T follicular helper cell (primary cell): Measurements from ENCODE around the gene NAPEPLD.
A peak's percentile ranks its signal among the peaks of the same experiment; 100 is the strongest.
"Not testable (repeated sequence)": the region's sequence is repeated elsewhere in the genome, so short reads cannot be mapped to it uniquely, and the experiment has no call there.

Source experiments
- DNase-seq: peaks from one replicate; pipeline ENCODE4 v3.0.0-alpha.2; 2020; ENCODE audit warnings: low read depth
- total RNA-seq, 2 experiments: gene quantifications; one replicate each; lab custom pipeline; 2026; lab: John Stamatoyannopoulos, UW

The NAPEPLD gene
- 4.5 to 11.3 reads per million in 2 experiments for total RNA-seq

DNA sequence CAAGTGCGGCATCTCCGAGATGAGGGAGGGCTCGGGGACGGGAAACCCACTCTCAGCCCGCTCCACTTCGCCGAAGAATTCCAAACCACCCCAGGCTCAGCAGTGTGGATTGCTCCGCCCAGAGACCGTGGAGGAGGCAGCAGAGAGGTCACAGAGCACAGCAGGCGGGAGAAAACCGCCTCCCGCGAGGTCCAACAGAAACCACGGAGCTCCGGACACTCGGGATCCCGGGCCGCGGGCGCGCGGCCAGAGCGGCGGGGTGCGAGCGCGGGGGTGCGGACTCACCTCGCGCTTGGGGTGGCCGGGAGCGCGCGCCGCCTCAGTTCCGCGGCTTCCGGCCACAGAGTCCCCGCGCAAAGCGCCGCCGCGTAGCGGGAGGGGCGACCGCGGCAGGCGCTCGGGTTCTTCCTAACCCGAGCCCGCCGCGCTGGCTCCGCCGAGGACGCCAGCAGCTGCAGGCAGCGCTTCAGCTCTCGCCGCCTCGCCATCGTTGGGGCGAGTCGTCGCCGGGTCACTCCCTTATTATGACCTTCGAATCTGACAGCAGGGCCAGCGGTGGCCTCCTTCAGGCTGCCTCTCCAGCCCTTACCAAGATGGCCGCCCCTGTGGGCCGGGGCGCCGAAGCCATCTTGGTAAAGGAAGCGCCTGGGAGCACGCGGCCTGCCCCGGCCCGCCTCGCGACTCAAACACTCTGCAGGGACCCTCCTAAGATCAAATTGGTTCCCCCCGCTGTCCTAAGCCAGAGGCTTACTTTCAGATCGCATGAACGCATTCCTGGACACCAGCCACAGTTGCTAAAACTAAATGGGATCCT lies at the start of gene NAPEPLD:
Gene NAPEPLD (minus strand): TSS at position 106 of the 814 bp plus-strand sequence. CDS start 20,323 bp downstream, outside the sequence.
- peak; percentile 54 for DNase-seq

GRCh38 chr7:103198079-103198478 lies 49.2 kb upstream of the NAPEPLD start:
- not testable (repeated sequence) for DNase-seq

DNA sequence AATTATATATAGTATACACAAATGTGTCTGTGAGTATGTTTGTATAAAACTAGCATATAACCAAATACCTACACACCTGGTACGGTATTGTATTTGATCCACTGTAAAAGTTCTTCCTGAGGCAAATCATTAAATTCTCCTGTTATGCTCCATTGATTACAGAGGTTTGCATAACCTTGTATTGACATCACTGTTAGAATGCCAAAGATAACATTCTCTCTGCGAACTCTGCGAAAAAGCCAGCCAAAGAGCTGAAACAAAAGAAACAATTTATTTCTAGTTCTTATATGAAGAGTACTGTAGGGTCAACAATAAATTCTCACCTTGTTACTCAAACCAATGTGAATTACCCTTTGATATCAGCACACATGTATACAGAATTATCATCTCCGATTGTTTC lies 46.5 kb upstream of the NAPEPLD start:
- not testable (repeated sequence) for DNase-seq

- DNase-seq, result not testable (repeated sequence)
Observed at GRCh38 chr7:103172415-103173146, 23.7 kb upstream of the NAPEPLD start.

GRCh38 chr7:103171695-103172414 lies 23.0 kb upstream of the NAPEPLD start:
- not testable (repeated sequence) for DNase-seq

- not testable (repeated sequence) for DNase-seq
Observed at GRCh38 chr7:103166921-103167544, 18.1 kb upstream of the NAPEPLD start.

- not testable (repeated sequence) for DNase-seq
Observed at GRCh38 chr7:103163087-103163825, 14.4 kb upstream of the NAPEPLD start.

DNA sequence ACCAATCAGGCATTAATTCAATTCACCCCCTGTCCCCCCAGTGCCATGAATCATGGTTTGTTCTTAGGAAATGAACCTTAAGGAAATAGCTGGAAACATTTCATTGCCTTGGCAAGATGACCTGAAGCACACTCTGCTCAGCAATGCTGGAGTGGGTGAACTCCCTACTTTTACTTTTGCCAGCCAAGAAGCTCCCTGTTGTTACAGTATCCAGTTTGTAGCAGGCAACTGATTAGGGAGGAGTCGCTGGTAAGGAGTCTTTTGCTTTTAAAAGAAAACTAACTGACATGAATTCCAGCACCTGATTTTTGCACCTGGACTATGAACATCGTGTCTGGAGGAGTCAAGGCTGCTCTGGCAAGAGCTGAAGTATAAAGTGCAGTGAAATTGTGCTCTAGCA lies 13.7 kb upstream of the NAPEPLD start:
- DNase-seq, result not testable (repeated sequence)

GRCh38 chr7:103161998-103162616 lies 13.2 kb upstream of the NAPEPLD start:
- not testable (repeated sequence) for DNase-seq

- DNase-seq, result not testable (repeated sequence)
Observed at GRCh38 chr7:103159072-103159471, 10.2 kb upstream of the NAPEPLD start.

DNA sequence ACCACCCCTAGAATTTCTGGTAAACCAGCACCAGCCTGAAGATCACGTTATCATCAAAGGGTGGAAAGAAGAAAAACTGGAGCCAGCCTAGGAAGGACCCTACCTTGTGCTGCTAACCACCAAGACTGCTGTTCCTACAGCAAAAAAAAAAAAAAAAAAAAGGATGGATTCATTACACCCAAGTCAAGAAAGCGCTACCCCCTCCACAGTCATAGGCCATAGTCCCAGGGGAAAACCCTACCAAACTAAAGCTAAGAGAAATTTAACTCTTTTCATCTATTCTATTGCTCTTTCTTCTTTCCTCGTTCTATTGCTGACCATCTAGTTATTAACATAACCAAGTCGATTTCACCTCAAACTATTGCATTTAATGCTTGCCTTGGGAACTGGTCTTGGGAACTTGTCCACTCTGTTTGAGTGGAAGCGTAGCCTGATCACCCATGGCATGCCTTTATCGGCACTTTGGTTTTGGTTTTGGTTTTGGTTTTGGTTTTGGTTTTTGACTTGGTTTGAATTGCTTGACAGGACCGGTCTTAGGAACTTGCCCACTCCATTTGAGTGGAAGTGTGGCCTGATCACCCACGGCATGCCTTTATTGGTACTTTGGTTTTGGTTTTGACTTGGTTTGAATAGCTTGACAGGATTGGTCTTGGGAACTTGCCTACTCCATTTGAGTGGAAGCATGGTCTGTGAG lies 6.6 kb upstream of the NAPEPLD start:
- not testable (repeated sequence) for DNase-seq

- no peak for DNase-seq
Observed at GRCh38 chr7:103154042-103154441, 5.1 kb upstream of the NAPEPLD start.

DNA sequence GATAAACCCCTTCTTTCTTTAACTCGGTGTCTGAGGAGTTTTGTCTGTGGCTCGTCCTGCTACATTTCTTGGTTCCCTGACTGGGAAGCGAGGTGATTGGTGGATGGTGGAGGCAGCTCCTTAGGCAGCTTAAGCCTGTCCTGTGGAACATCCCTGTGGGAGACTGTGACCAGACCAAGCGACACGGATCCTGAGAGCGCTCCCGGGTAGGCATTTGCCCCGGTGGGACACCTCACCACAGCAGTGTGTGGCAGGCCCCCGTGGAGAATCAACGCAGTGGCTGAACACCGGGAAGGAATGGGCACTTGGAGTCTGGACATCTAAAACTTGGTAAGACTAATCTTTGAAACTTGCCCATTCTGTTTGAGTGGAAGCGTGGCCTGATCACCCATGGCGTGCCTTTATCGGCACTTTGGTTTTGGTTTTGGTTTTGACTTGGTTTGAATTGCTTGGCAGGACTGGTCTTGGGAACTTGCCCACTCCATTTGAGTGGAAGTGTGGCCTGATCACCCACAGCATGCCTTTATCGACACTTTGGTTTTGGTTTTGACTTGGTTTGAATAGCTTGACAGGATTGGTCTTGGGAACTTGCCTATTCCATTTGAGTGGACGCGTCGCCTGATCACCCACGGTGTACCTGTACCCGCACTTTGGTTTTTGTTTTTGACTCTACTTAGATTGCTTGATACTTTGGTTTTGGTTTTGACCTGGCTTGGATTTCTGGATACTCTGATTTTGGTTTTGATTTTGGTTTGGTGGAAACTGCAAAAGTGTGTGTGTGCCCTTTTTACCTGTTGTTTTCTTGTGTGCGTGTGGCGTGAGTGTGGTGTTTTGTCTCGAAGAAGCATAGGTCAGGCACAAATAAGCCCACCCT lies 4.1 kb upstream of the NAPEPLD start:
- not testable (repeated sequence) for DNase-seq

GRCh38 chr7:103151993-103152676 lies 3.2 kb upstream of the NAPEPLD start:
- DNase-seq, result not testable (repeated sequence)

DNA sequence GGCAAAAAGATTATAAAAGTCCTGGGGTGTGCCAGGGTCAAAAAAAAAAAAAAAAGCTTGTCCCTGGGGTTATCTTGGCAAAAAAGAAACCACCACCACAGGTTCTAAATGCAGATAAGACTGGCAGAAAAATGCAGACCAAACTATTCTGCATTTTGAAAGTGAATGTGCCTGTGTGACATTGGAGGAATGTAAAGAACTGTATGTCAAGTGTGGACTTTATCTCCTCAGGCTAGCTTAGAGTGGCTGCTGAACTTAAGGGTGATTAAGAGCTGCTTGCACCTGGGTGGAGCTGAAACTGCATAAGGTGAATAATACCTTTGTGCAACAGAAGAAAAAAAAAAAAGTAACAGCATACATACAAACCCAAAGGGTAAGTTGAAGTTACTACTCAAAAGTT lies 1.3 kb upstream of the NAPEPLD start:
- no peak for DNase-seq

GRCh38 chr7:103149808-103150180 lies 895 bp upstream of the NAPEPLD start:
- no peak for DNase-seq

- no peak for DNase-seq
Observed at GRCh38 chr7:103148131-103148993, 537 bp downstream of the NAPEPLD start.
